BE2C (cell line): ENCODE measurements around the gene SDHC.
"Not testable (repeated sequence)": the region's sequence is repeated elsewhere in the genome, so short reads cannot be mapped to it uniquely, and the experiment has no call there.

Experiments used
- DNase-seq: peaks from one replicate; pipeline ENCODE4 v3.0.0-alpha.2; 2020
- H3K27me3 ChIP-seq: fragments of 250-450 bp; sonication (Bioruptor Pico); 2 replicates; pipeline ENCODE4 v1.5.1; 2020; ENCODE audit warnings: mild to moderate bottlenecking
- H3K36me3 ChIP-seq: fragments of 250-450 bp; sonication (Bioruptor Pico); 2 replicates; pipeline ENCODE4 v1.5.1; 2020; ENCODE audit warnings: mild to moderate bottlenecking
- H3K4me1 ChIP-seq: fragments of 250-450 bp; sonication (Bioruptor Pico); 2 replicates; pipeline ENCODE4 v1.5.1; 2020
- H3K4me3 ChIP-seq: 2 replicates; pipeline ENCODE4 v1.5.1; 2011; ENCODE audit warnings: low read depth, low read length
- H3K9me3 ChIP-seq: fragments of 250-450 bp; sonication (Bioruptor Pico); 2 replicates; pipeline ENCODE4 v1.5.1; 2020
- CTCF ChIP-seq: IDR thresholded peaks from 2 replicates; pipeline ENCODE4 v1.5.1; 2012; ENCODE audit warnings: mild to moderate bottlenecking, low read depth, low read length

Gene SDHC

GRCh38 chr1:161407451-161407985, 93.3 kb downstream of the SDHC start:
- H3K9me3 ChIP-seq = no peaks in the 10 kb centered on the region
- no peaks in the 10 kb centered on the region for H3K36me3 ChIP-seq
- H3K27me3 ChIP-seq = no peaks in the 10 kb centered on the region
- no peak for DNase-seq
- no peak overlapping the region for H3K4me3 ChIP-seq
- TF ChIP-seq CTCF = no peak
- no peaks in the 10 kb centered on the region for H3K4me1 ChIP-seq

- no peaks in the 10 kb centered on the region for H3K4me1 ChIP-seq
- H3K36me3 ChIP-seq = no peaks in the 10 kb centered on the region
- no peak for TF ChIP-seq CTCF
- DNase-seq = no peak
- no peak overlapping the region for H3K4me3 ChIP-seq
- H3K9me3 ChIP-seq = no peaks in the 10 kb centered on the region
- H3K27me3 ChIP-seq = no peaks in the 10 kb centered on the region
Observed at GRCh38 chr1:161408429-161409052, 94.4 kb downstream of the SDHC start.

GRCh38 chr1:161409848-161410635, 95.9 kb downstream of the SDHC start:
- H3K9me3 ChIP-seq, H3K4me1 ChIP-seq, H3K27me3 ChIP-seq, H3K4me3 ChIP-seq, H3K36me3 ChIP-seq, DNase-seq: not testable (repeated sequence)

- not testable (repeated sequence) for H3K36me3 ChIP-seq, H3K4me1 ChIP-seq, DNase-seq, H3K4me3 ChIP-seq, H3K9me3 ChIP-seq, H3K27me3 ChIP-seq
Observed at GRCh38 chr1:161410636-161410970, 96.4 kb downstream of the SDHC start.
